HEK293 (cell line): ENCODE results near the gene CHERP.

ENCODE experiments used
- EGR2 ChIP-seq: fragments of 450-650 bp; formaldehyde crosslinking; IDR thresholded peaks from 2 replicates; pipeline ENCODE4 v1.5.1; 2016; ENCODE audit warnings: low read depth, missing biosample characterization, missing genetic modification characterization
- KLF1 ChIP-seq: fragments of 450-650 bp; formaldehyde crosslinking; IDR thresholded peaks from 2 replicates; pipeline ENCODE4 v1.5.1; 2016; ENCODE audit warnings: missing biosample characterization, missing genetic modification characterization
- KLF8 ChIP-seq: fragments of 450-650 bp; formaldehyde crosslinking; IDR thresholded peaks from 2 replicates; pipeline ENCODE4 v1.5.1; 2016; ENCODE audit warnings: missing biosample characterization, missing genetic modification characterization
- MZF1 ChIP-seq: fragments of 450-650 bp; formaldehyde crosslinking; IDR thresholded peaks from 2 replicates; pipeline ENCODE4 v1.5.1; 2017; ENCODE audit warnings: missing biosample characterization, missing genetic modification characterization, borderline replicate concordance
- PATZ1 ChIP-seq: fragments of 450-650 bp; formaldehyde crosslinking; IDR thresholded peaks from 2 replicates; pipeline ENCODE4 v1.5.1; 2016; ENCODE audit warnings: missing biosample characterization, missing genetic modification characterization
- ZBTB10 ChIP-seq: fragments of 450-650 bp; formaldehyde crosslinking; IDR thresholded peaks from 2 replicates; pipeline ENCODE4 v1.5.1; 2016; ENCODE audit warnings: missing biosample characterization, missing genetic modification characterization
- ZBTB17 ChIP-seq: fragments of 450-650 bp; formaldehyde crosslinking; IDR thresholded peaks from 2 replicates; pipeline ENCODE4 v1.5.1; 2016; ENCODE audit warnings: missing biosample characterization, missing genetic modification characterization
- ZBTB20 ChIP-seq: fragments of 450-650 bp; formaldehyde crosslinking; IDR thresholded peaks from 2 replicates; pipeline ENCODE4 v1.5.1; 2016; ENCODE audit warnings: missing biosample characterization, missing genetic modification characterization
- ZBTB7A ChIP-seq: fragments of 450-650 bp; formaldehyde crosslinking; IDR thresholded peaks from 2 replicates; pipeline ENCODE4 v1.5.1; 2016; ENCODE audit warnings: low read depth, missing biosample characterization, missing genetic modification characterization
- ZEB2 ChIP-seq: fragments of 450-650 bp; formaldehyde crosslinking; IDR thresholded peaks from 2 replicates; pipeline ENCODE4 v1.5.1; 2016; ENCODE audit warnings: missing biosample characterization, missing genetic modification characterization
- ZFP41 ChIP-seq: fragments of 450-650 bp; formaldehyde crosslinking; IDR thresholded peaks from 2 replicates; pipeline ENCODE4 v1.5.1; 2016; ENCODE audit warnings: missing biosample characterization, missing genetic modification characterization, borderline replicate concordance
- ZNF10 ChIP-seq: fragments of 450-650 bp; formaldehyde crosslinking; IDR thresholded peaks from 2 replicates; pipeline ENCODE4 v1.5.1; 2017; ENCODE audit warnings: missing biosample characterization, missing genetic modification characterization
- ZNF121 ChIP-seq: fragments of 450-650 bp; formaldehyde crosslinking; IDR thresholded peaks from 2 replicates; pipeline ENCODE4 v1.5.1; 2016; ENCODE audit warnings: missing biosample characterization, missing genetic modification characterization
- ZNF19 ChIP-seq: fragments of 450-650 bp; formaldehyde crosslinking; IDR thresholded peaks from 2 replicates; pipeline ENCODE4; 2016; ENCODE audit warnings: missing biosample characterization, missing genetic modification characterization, low read depth
- ZNF2 ChIP-seq: fragments of 450-650 bp; formaldehyde crosslinking; IDR thresholded peaks from 2 replicates; pipeline ENCODE4 v1.5.1; 2016; ENCODE audit warnings: missing biosample characterization, missing genetic modification characterization
- ZNF280C ChIP-seq: fragments of 450-650 bp; formaldehyde crosslinking; IDR thresholded peaks from 2 replicates; pipeline ENCODE4 v1.5.1; 2016; ENCODE audit warnings: missing biosample characterization, missing genetic modification characterization
- ZNF292 ChIP-seq: fragments of 450-650 bp; formaldehyde crosslinking; IDR thresholded peaks from 2 replicates; pipeline ENCODE4 v1.5.1; 2016; ENCODE audit warnings: low read depth, missing biosample characterization, missing genetic modification characterization, borderline replicate concordance
- ZNF391 ChIP-seq: fragments of 450-650 bp; formaldehyde crosslinking; IDR thresholded peaks from 2 replicates; pipeline ENCODE4 v1.5.1; 2016; ENCODE audit warnings: low read depth, missing biosample characterization, missing genetic modification characterization, borderline replicate concordance
- ZNF394 ChIP-seq: fragments of 450-650 bp; formaldehyde crosslinking; IDR thresholded peaks from 2 replicates; pipeline ENCODE4 v1.5.1; 2016; ENCODE audit warnings: missing biosample characterization, missing genetic modification characterization, mild to moderate bottlenecking, moderate library complexity, borderline replicate concordance
- ZNF501 ChIP-seq: fragments of 450-650 bp; formaldehyde crosslinking; IDR thresholded peaks from 2 replicates; pipeline ENCODE4 v1.5.1; 2016; ENCODE audit warnings: missing biosample characterization, missing genetic modification characterization
- ZNF548 ChIP-seq: fragments of 450-650 bp; formaldehyde crosslinking; IDR thresholded peaks from 2 replicates; pipeline ENCODE4 v1.5.1; 2016; ENCODE audit warnings: missing biosample characterization, missing genetic modification characterization
- ZNF639 ChIP-seq: fragments of 450-650 bp; formaldehyde crosslinking; IDR thresholded peaks from 2 replicates; pipeline ENCODE4 v1.5.1; 2016; ENCODE audit warnings: missing biosample characterization, missing genetic modification characterization
- ZNF654 ChIP-seq: fragments of 450-650 bp; formaldehyde crosslinking; IDR thresholded peaks from 2 replicates; pipeline ENCODE4 v1.5.1; 2016; ENCODE audit warnings: low read depth, missing biosample characterization, missing genetic modification characterization
- ZNF670 ChIP-seq: fragments of 450-650 bp; formaldehyde crosslinking; IDR thresholded peaks from 2 replicates; pipeline ENCODE4 v1.5.1; 2016; ENCODE audit warnings: missing biosample characterization, missing genetic modification characterization, low read depth
- ZNF701 ChIP-seq: fragments of 450-650 bp; formaldehyde crosslinking; IDR thresholded peaks from 2 replicates; pipeline ENCODE4 v1.5.1; 2016; ENCODE audit warnings: missing biosample characterization, missing genetic modification characterization
- ZNF76 ChIP-seq: fragments of 450-650 bp; formaldehyde crosslinking; IDR thresholded peaks from 2 replicates; pipeline ENCODE4; 2016; ENCODE audit warnings: low read depth, missing biosample characterization, missing genetic modification characterization, borderline replicate concordance
- ZNF785 ChIP-seq: fragments of 450-650 bp; formaldehyde crosslinking; IDR thresholded peaks from 2 replicates; pipeline ENCODE4 v1.5.1; 2016; ENCODE audit warnings: missing biosample characterization, missing genetic modification characterization
- ZNF837 ChIP-seq: fragments of 450-650 bp; formaldehyde crosslinking; IDR thresholded peaks from 2 replicates; pipeline ENCODE4 v1.5.1; 2016; ENCODE audit warnings: missing biosample characterization, missing genetic modification characterization
- ZSCAN30 ChIP-seq: fragments of 450-650 bp; IDR thresholded peaks from 2 replicates; pipeline ENCODE4 v1.5.1; 2018; ENCODE audit warnings: missing biosample characterization, mild to moderate bottlenecking, missing genetic modification characterization, moderate library complexity
- ZSCAN5A ChIP-seq: fragments of 450-650 bp; formaldehyde crosslinking; IDR thresholded peaks from 2 replicates; pipeline ENCODE4 v1.5.1; 2016; ENCODE audit warnings: missing biosample characterization, missing genetic modification characterization
- ZXDB ChIP-seq: fragments of 450-650 bp; formaldehyde crosslinking; IDR thresholded peaks from 2 replicates; pipeline ENCODE4 v1.5.1; 2016; ENCODE audit warnings: missing biosample characterization, missing genetic modification characterization

Gene CHERP

GRCh38 chr19:16569609-16570320 lies 27.5 kb upstream of the CHERP start (continued):
- TF ChIP-seq ZBTB10 (tag by site-specific recombination) (no peak), KLF8 (tag by site-specific recombination) (peak; percentile 62; the same call in 1 of the 2 replicates), ZSCAN5A (tag by site-specific recombination) (no peak), ZBTB20 (tag by site-specific recombination) (peak; percentile 54; the same call in 1 of the 2 replicates), ZNF548 (tag by site-specific recombination) (no peak), ZBTB7A (tag by site-specific recombination) (0 out of 2 replicates have a peak, but pooled peaks have one; percentile 32), ZNF292 (no peak), ZNF280C (tag by site-specific recombination) (no peak), ZNF76 (tag by site-specific recombination) (peak; percentile 43; the same call in 1 of the 2 replicates), ZSCAN30 (tag by site-specific recombination) (no peak), PATZ1 (tag by site-specific recombination) (peak; percentile 80), ZNF670 (no peak), ZNF837 (tag by site-specific recombination) (no peak), MZF1 (tag by site-specific recombination) (no peak), ZNF654 (tag by site-specific recombination) (no peak), ZNF121 (tag by site-specific recombination) (0 out of 2 replicates have a peak, but pooled peaks have one; percentile 18), ZNF501 (tag by site-specific recombination) (no peak), KLF1 (peak; percentile 35; the same call in 1 of the 2 replicates), ZNF2 (tag by site-specific recombination) (0 out of 2 replicates have a peak, but pooled peaks have one; percentile 41), ZFP41 (tag by site-specific recombination) (no peak), EGR2 (tag by site-specific recombination) (no peak), ZNF639 (tag by site-specific recombination) (peak; percentile 81), ZNF19 (tag by site-specific recombination) (no peak), ZNF391 (tag by site-specific recombination) (no peak), ZNF10 (tag by site-specific recombination) (peak; percentile 94), ZEB2 (tag by site-specific recombination) (peak; percentile 81), ZNF785 (tag by site-specific recombination) (no peak), ZNF394 (tag by site-specific recombination) (no peak; the same call in 1 of the 2 replicates), ZXDB (peak; percentile 72), ZNF701 (tag by site-specific recombination) (no peak), ZBTB17 (tag by site-specific recombination) (peak; percentile 67)
